ENCODE data around the gene ROGDI. TPM values are rescaled to one million over a fixed set of nuclear protein-coding genes. Genes with fewer than 3 reads are reported as not detected.

The ROGDI gene
- total and polyA plus RNA-seq, 2 of the 13 experiments (the other 11 are each of a cell fraction or from before 2014, with no cell fraction given) = 19.2 to 42.1 TPM

- TF ChIP-seq UBTF (CRISPR knock-in tag; IDR thresholded peaks at IDR 0.05) (no peak; the same call in 1 of the 2 replicates), PRMT3 (CRISPR knock-in tag; IDR thresholded peaks at IDR 0.05; ENCODE audit: borderline replicate concordance, low read depth) (peak; percentile 7; the same call in 1 of the 2 replicates), PTBP1 (IDR thresholded peaks at IDR 0.05; ENCODE audit: low read depth, low read length, poor library complexity, severe bottlenecking) (peak; percentile 90), ZNF781 (CRISPR knock-in tag; IDR thresholded peaks at IDR 0.05; ENCODE audit: borderline replicate concordance, not compliant biosample characterization) (peak; percentile 39), ZSCAN21 (CRISPR knock-in tag; IDR thresholded peaks at IDR 0.05; ENCODE audit: borderline replicate concordance) (0 out of 2 replicates have a peak, but pooled peaks have one; percentile 51), JUN (CRISPR knock-in tag; IDR thresholded peaks at IDR 0.05) (no peak), MTA1 (CRISPR knock-in tag; IDR thresholded peaks at IDR 0.05; ENCODE audit: borderline replicate concordance) (no peak), ZBTB8A (CRISPR knock-in tag; IDR thresholded peaks at IDR 0.05; ENCODE audit: borderline replicate concordance, low read depth) (no peak), MEIS2 (CRISPR knock-in tag; IDR thresholded peaks at IDR 0.05) (peak; percentile 55; the same call in 1 of the 2 replicates), POGK (CRISPR knock-in tag; conservative IDR thresholded peaks at IDR 0.05) (0 out of 2 replicates have a peak, but pooled peaks have one; percentile 40), ZNF333 (CRISPR knock-in tag; IDR thresholded peaks at IDR 0.05; ENCODE audit: borderline replicate concordance) (no peak), HDAC1 (CRISPR knock-in tag; IDR thresholded peaks at IDR 0.05) (peak; percentile 77), ZHX2 (IDR thresholded peaks at IDR 0.05; ENCODE audit: low read depth) (no peak), ZHX2 (CRISPR knock-in tag; IDR thresholded peaks at IDR 0.05; ENCODE audit: borderline replicate concordance) (no peak), MYC (CRISPR knock-in tag; IDR thresholded peaks at IDR 0.05; ENCODE audit: borderline replicate concordance) (peak; percentile 72; the same call in 1 of the 2 replicates), PAX8 (CRISPR knock-in tag; IDR thresholded peaks at IDR 0.05; ENCODE audit: borderline replicate concordance) (no peak), ZNF674 (CRISPR knock-in tag; IDR thresholded peaks at IDR 0.05; ENCODE audit: low read depth) (no peak)
Observed at GRCh38 chr16:4768549-4769305, 33.7 kb downstream of the ROGDI start (continued).
